Aorta (tissue), 5 donors: ENCODE data around the gene USH1C. TPM values are rescaled to one million over a fixed set of nuclear protein-coding genes. Genes with fewer than 3 reads are reported as not detected.
A peak's percentile ranks its signal among the peaks of the same experiment; 100 is the strongest.

ENCODE experiments used
- ATAC-seq: fragments of 200-7000 bp; cut with Tn5 transposase; one replicate; pipeline ENCODE4 v1.9.1; 2022; ENCODE audit warnings: moderate library complexity; ENCODE audit not compliant: low FRiP score
- DNase-seq, 2 donors: peaks; one replicate each; pipeline ENCODE4 v3.0.0-alpha.2; 2020
- H3K27ac ChIP-seq, 2 donors: one replicate each; pipeline ENCODE4 v1.5.1; 2013; ENCODE audit warnings: low read length in 2 of 2, mild to moderate bottlenecking in 2 of 2, moderate library complexity in 2 of 2, control low read depth in 1 of 2, inconsistent platforms in 1 of 2, low read depth in 1 of 2
- H3K27me3 ChIP-seq, 2 donors: one replicate each; pipeline ENCODE4 v1.6.1; 2013; ENCODE audit warnings: control low read depth in 1 of 2, low read length in 1 of 2, mild to moderate bottlenecking in 1 of 2, moderate library complexity in 1 of 2; ENCODE audit not compliant: insufficient read depth in 2 of 2, control insufficient read depth in 1 of 2
- H3K36me3 ChIP-seq, 2 donors: one replicate each; pipeline ENCODE4 v1.6.1; 2013; ENCODE audit warnings: control low read depth in 1 of 2, low read length in 1 of 2, mild to moderate bottlenecking in 1 of 2; ENCODE audit not compliant: insufficient read depth in 2 of 2, control insufficient read depth in 1 of 2
- H3K4me1 ChIP-seq, 2 donors: one replicate each; pipeline ENCODE4 v1.6.1; 2013; ENCODE audit warnings: low read length in 2 of 2, control low read depth in 1 of 2, mild to moderate bottlenecking in 1 of 2, moderate library complexity in 1 of 2; ENCODE audit not compliant: insufficient read depth in 2 of 2, control insufficient read depth in 1 of 2
- H3K4me3 ChIP-seq, 2 donors: one replicate each; pipeline ENCODE4 v1.5.1; 2013; ENCODE audit warnings: low read length in 2 of 2, control low read depth in 1 of 2, mild to moderate bottlenecking in 1 of 2
- H3K9me3 ChIP-seq: one replicate; pipeline ENCODE4 v1.6.1; 2013; ENCODE audit warnings: mild to moderate bottlenecking, low read length; ENCODE audit not compliant: control insufficient read depth
- WGBS, 2 donors: extraction: QIAGEN DNeasy Blood & Tissue Kit; methylation state at CpG; one replicate each; pipeline ENCODE4 v1.1.7; 2013; 5-methylcytosine and 5-hydroxymethylcytosine counted together
- intact Hi-C, 2 donors: fragments of 100-400 bp; cut with DNase I; formaldehyde crosslinking; loops; one replicate each; pipeline versions ENCODE4 v1.14.2 to v1.15.0; 2022
- polyA plus RNA-seq, 2 donors: library from polyadenylated mRNA; stranded (reverse); fragments of 200-250 nt; gene quantifications; one replicate each; pipeline ENCODE4 v1.2.3, GENCODE V29; 2013
- total RNA-seq, 2 donors: library from RNA; stranded (reverse); fragmentation: NEBNext Ultra II Directional; extraction: Animal tissue kit (Norgen Biotek cat#: 25700); gene quantifications; one replicate each; pipeline ENCODE4 v1.2.1, GENCODE V29; 2021
- donor health status: healthy with polysubstance abuse.
- donor health status: Bipolar disorder and iron deficiency.
- donor health status: DM: no; HTN: no; CAD: no.
- donor health status: DM: no; HTN: no; CAD: no.
- donor health status: DM: yes; HTN: yes; CAD: no.

Gene USH1C
- total and polyA plus RNA-seq, 4 donors, result 0.46 to 20.4 TPM; not detected in 2

DNA sequence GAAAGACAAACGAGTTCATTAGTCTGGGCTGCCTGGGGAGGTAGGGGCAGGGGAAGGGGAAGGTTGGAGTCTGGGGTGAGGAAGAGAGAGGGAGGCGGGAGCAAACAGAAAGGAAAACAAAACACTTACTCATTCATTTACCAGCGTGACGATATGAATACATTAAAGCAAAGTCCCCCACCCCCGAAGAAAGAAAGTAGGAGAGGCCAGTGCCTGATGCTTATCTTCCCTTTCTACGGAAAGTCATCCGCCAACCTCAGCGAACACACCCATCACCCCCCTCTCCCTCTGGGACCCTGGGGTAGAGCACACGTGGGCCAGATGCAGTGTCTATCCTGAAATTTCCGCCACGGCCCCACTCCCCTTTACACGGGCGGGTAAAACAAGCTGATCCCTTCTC is 81.3 kb downstream of the USH1C start:
- Histone ChIP-seq H3K27me3 (no peaks in the 10 kb centered on the region), H3K27ac (no peak overlapping the region), H3K9me3 (no peaks in the 10 kb centered on the region), H3K4me3 (no peak overlapping the region), H3K4me1 (no peaks in the 10 kb centered on the region), H3K36me3 (no peaks in the 10 kb centered on the region)
- 68 to 70% methylated on average over 13 of the region's 13 CpGs for WGBS, 2 donors
- ATAC-seq (no peak), DNase-seq (no peak)
- intact Hi-C loops, result no loop called here

DNA sequence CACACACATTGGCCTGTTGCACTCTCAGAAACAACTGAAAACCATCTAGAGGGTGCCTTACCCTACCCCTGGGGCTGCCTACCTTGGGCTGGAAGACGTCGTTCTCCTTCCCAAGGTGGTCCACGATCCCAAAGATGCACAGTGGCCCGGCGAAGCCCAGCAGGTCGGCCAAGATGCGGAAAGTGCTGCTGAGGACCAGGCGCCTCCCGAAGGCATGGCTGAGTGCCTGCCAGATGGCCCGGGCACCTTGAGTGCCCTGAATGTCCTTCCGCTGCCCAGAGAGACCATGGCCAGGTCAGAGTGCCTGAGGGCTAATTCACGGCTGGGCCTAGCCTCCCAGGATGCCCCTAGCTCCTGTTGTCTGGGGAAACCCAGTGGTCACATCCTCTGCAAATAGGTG is 83.8 kb downstream of the USH1C start:
- intact Hi-C loops, result no loop called here
- no peaks in the 10 kb centered on the region for H3K4me1 ChIP-seq
- WGBS, 2 donors, result 90 to 92% methylated on average over 12 of the region's 12 CpGs
- DNase-seq (no peak), ATAC-seq (no peak)
- no peaks in the 10 kb centered on the region for H3K27me3 ChIP-seq
- H3K9me3 ChIP-seq, result no peaks in the 10 kb centered on the region
- H3K4me3 ChIP-seq, result no peak overlapping the region
- no peaks in the 10 kb centered on the region for H3K36me3 ChIP-seq
- no peak overlapping the region for H3K27ac ChIP-seq

DNA sequence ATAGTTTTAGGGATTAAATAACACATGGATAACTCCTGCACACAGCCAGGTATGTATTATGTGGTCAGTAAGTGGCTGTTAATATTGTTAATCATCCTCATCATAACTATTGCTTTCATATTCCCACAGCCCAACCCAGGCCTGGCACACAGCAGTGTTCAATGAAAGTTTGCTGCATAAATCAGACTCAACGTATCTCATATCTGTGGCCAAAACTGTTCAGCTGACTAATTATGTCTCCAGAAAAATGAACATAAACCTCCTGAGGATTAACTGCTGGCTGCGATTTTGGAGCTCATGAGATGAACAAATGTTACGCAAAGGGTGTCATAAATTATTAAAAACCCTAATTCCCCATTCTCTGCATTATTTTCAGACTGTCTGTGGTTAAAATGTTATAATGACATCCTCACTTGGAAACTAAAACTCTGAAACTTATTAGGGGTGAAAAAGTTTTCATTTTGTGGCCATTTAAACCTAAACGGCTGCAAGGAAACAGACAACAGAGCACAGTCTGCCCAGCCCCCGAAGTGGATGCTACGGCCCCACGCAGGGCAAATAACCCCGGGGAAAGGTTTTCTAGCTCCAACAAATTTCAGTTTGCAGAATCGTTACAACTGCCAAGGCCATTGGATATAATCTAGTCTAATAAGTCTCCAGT is 84.8 kb downstream of the USH1C start:
- intact Hi-C loops, result no loop called here
- H3K9me3 ChIP-seq, result no peaks in the 10 kb centered on the region
- H3K4me1 ChIP-seq, result no peaks in the 10 kb centered on the region
- WGBS, 2 donors, result 51 to 55% methylated on average over 9 of the region's 9 CpGs
- H3K27me3 ChIP-seq, result no peaks in the 10 kb centered on the region
- no peaks in the 10 kb centered on the region for H3K36me3 ChIP-seq
- no peak overlapping the region for H3K27ac ChIP-seq
- peak; percentile 80 for ATAC-seq
- no peak overlapping the region for H3K4me3 ChIP-seq
- no peak for DNase-seq

DNA sequence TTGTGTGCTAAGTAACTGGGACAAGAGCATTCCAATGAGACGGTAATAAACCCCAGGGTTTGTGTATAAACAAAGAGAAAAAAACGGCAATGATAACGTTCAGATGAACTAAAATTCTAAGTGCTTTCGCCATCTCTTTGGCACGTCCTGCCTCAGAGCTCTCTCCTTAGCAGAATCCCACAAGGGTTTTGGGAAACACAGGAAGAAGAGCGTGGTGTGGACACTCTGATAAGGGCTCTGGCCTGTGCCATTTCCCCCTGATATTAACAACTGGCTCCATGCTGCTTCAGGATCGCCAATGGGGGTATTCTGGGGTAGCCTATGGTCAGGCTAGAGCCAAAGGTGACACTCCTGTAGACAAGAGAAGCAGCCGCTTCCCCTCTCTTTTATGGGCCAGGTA is 85.9 kb downstream of the USH1C start:
- H3K27me3 ChIP-seq, result no peaks in the 10 kb centered on the region
- intact Hi-C loops, result no loop called here
- H3K27ac ChIP-seq, result no peak overlapping the region
- H3K9me3 ChIP-seq, result no peaks in the 10 kb centered on the region
- 53 to 56% methylated on average over 8 of the region's 8 CpGs for WGBS, 2 donors
- H3K4me1 ChIP-seq, result no peaks in the 10 kb centered on the region
- DNase-seq (no peak), ATAC-seq (peak; percentile 57)
- no peaks in the 10 kb centered on the region for H3K36me3 ChIP-seq
- H3K4me3 ChIP-seq, result no peak overlapping the region

DNA sequence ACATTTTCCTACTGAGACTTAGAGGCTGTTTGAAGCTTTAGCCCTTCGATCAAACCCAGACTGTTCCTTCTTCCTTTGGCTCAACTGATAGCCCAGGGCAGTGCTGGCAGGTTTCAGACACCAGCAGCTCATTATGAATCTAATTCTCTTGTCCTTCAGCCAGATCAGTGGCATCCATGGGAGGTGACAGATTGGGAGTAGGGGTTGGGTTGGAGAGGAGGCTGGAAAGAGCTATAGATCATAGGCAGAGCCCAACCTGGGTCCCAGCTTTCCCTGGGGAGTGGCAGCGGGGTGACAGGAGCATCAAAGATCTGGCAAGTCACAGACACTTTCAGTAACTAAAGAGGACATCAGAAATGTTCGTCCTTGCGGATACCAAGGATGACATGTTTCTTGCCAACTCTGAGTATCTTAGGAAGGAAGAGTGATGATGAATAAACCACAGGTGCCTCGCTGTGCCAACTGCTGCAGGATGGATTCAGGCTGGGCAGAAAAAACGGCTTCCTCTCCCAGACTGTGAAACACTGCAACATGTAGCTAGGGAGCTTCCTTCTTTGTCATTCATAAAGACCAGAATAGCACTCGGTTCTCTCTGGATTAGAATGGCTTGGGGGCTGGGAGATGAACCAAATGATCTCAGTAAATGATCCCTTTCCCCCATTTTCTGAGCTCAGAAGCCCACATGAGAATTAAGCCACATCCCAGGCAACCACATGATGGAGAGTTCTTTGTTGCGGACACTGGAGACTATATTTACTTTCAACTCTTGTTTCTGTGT is 86.6 kb downstream of the USH1C start:
- no peaks in the 10 kb centered on the region for H3K9me3 ChIP-seq
- intact Hi-C loops, result no loop called here
- no peak overlapping the region for H3K4me3 ChIP-seq
- H3K4me1 ChIP-seq, result no peaks in the 10 kb centered on the region
- no peak for ATAC-seq
- no peaks in the 10 kb centered on the region for H3K36me3 ChIP-seq
- WGBS, 2 donors, result 58 to 63% methylated on average over 8 of the region's 8 CpGs
- DNase-seq, result no peak
- no peaks in the 10 kb centered on the region for H3K27me3 ChIP-seq
- no peak overlapping the region for H3K27ac ChIP-seq

DNA sequence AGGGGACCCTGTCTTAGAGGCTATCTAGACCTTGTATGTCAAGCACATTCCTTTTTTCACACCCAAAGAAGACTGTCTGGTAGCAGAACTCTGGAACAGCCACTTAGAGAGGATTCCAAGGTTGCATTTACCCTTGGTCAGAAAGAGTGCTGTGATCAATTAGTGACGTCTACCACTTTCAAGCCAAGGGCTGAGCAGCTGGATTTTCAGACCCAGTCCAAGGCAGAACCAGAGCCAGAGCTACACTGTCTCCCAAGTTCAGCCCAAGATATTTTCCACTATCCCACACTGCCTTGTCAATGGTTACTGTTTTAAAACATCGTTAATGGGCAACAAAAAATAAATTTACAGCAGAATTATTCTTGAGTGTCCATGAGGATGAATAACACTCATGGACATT is 91.5 kb downstream of the USH1C start:
- intact Hi-C loops, result no loop called here
- no peaks in the 10 kb centered on the region for H3K36me3 ChIP-seq
- H3K27me3 ChIP-seq, result no peaks in the 10 kb centered on the region
- no peaks in the 10 kb centered on the region for H3K9me3 ChIP-seq
- no peak for DNase-seq
- no peak overlapping the region for H3K27ac ChIP-seq
- no peak overlapping the region for H3K4me3 ChIP-seq
- no peaks in the 10 kb centered on the region for H3K4me1 ChIP-seq
- 86 to 90% methylated on average over 2 of the region's 2 CpGs for WGBS, 2 donors
- peak; percentile 40 for ATAC-seq

DNA sequence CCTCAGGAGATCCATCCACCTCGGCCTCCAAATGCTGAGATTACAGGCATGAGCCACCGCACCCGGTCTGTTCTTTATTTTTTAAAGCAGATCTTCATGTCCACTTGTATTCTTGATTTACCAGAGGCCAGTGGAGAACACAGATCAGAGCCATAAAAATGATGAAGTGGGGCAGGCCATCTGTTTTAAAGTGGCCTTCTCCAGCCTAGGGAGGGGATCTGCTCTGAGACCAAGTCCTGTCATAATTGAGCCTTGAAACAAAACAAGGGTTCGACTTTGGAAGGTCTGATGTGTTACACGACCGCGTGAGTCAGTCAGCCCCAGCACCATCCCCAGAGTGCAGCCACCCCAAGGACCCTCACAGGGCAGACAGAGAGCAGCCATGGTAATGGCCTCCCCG is 95.1 kb downstream of the USH1C start:
- no peak overlapping the region for H3K4me3 ChIP-seq
- no peak for DNase-seq
- no peaks in the 10 kb centered on the region for H3K36me3 ChIP-seq
- no peak overlapping the region for H3K27ac ChIP-seq
- H3K9me3 ChIP-seq, result no peaks in the 10 kb centered on the region
- 74 to 76% methylated on average over 8 of the region's 8 CpGs for WGBS, 2 donors
- H3K27me3 ChIP-seq, result no peaks in the 10 kb centered on the region
- no peak for ATAC-seq
- intact Hi-C loops, result no loop called here
- H3K4me1 ChIP-seq, result no peaks in the 10 kb centered on the region

DNA sequence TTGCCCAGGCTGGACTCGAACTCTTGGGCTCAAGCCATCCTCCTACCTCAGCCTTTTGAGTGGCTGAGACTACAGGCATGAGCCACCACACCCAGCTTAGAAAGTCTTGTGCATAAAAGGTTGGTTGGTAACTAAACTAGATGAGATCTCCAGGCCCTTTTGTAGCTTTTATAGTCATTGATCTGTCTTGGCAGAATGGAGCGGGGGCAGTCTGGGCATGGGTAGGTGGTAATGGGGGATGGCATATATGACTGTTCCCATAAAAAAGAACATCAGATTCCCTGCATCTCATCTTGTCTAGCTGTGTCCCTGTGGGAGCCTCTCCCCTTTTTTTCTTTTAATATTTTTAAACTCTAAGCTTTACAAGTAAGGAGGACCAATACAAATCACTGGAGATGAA is 97.7 kb downstream of the USH1C start:
- no peaks in the 10 kb centered on the region for H3K9me3 ChIP-seq
- intact Hi-C loops, result no loop called here
- no peaks in the 10 kb centered on the region for H3K36me3 ChIP-seq
- DNase-seq (no peak), ATAC-seq (no peak)
- 79 to 81% methylated on average over 2 of the region's 2 CpGs for WGBS, 2 donors
- no peak overlapping the region for H3K4me3 ChIP-seq
- H3K4me1 ChIP-seq, result no peaks in the 10 kb centered on the region
- no peak overlapping the region for H3K27ac ChIP-seq
- H3K27me3 ChIP-seq, result no peaks in the 10 kb centered on the region

DNA sequence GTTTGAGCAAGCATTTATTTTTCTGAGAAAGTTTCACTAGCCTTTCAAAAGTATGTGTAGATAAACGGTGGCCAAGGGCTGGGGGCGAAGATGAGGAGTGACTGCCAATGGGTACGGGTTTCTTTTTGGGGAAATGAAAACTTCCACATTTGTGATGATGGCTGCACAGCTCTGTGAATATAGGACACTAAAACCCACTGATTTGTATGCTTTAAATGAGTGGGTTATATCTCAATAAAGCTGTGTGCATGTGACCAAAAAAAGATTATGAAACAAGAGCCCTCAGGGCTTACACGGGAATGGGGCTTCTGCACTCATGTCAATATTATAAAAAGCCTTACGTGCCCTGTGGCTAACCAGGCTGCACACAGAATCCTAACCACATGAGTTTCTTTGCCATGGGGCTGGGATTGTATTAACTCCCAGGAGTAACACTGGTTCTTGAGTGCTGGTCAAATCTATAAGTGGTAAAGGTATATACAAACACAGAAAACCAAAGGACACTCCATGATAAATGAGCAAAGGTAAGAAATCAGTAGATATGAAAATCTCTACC is 98.9 kb downstream of the USH1C start:
- Histone ChIP-seq H3K9me3 (no peaks in the 10 kb centered on the region), H3K4me1 (no peaks in the 10 kb centered on the region), H3K4me3 (no peak overlapping the region), H3K27me3 (no peaks in the 10 kb centered on the region), H3K27ac (no peak overlapping the region), H3K36me3 (no peaks in the 10 kb centered on the region)
- ATAC-seq, result no peak
- DNase-seq, result no peak
- intact Hi-C loops, result no loop called here
- 50 to 60% methylated on average over 5 of the region's 5 CpGs for WGBS, 2 donors
